ENCODE results near the gene GFPT2.
"Not testable (repeated sequence)": the region's sequence is repeated elsewhere in the genome, so short reads cannot be mapped to it uniquely, and the experiment has no call there.

- TF ChIP-seq RFX5 (IDR thresholded peaks at IDR 0.05; ENCODE audit: low read depth, low read length); MAZ (IDR thresholded peaks at IDR 0.05; ENCODE audit: borderline replicate concordance, low read depth, low read length); BHLHE40 (IDR thresholded peaks at IDR 0.05; ENCODE audit: low read depth, low read length); POLR2A (IDR thresholded peaks at IDR 0.05; ENCODE audit: low read depth, low read length): not testable (repeated sequence)
- TF ChIP-seq, protein P1, sequence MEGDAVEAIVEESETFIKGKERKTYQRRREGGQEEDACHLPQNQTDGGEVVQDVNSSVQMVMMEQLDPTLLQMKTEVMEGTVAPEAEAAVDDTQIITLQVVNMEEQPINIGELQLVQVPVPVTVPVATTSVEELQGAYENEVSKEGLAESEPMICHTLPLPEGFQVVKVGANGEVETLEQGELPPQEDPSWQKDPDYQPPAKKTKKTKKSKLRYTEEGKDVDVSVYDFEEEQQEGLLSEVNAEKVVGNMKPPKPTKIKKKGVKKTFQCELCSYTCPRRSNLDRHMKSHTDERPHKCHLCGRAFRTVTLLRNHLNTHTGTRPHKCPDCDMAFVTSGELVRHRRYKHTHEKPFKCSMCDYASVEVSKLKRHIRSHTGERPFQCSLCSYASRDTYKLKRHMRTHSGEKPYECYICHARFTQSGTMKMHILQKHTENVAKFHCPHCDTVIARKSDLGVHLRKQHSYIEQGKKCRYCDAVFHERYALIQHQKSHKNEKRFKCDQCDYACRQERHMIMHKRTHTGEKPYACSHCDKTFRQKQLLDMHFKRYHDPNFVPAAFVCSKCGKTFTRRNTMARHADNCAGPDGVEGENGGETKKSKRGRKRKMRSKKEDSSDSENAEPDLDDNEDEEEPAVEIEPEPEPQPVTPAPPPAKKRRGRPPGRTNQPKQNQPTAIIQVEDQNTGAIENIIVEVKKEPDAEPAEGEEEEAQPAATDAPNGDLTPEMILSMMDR (conservative IDR thresholded peaks at IDR 0.05; ENCODE audit: low read depth, low read length) = not testable (repeated sequence)
- TF ChIP-seq, protein P2, sequence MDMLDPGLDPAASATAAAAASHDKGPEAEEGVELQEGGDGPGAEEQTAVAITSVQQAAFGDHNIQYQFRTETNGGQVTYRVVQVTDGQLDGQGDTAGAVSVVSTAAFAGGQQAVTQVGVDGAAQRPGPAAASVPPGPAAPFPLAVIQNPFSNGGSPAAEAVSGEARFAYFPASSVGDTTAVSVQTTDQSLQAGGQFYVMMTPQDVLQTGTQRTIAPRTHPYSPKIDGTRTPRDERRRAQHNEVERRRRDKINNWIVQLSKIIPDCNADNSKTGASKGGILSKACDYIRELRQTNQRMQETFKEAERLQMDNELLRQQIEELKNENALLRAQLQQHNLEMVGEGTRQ (IDR thresholded peaks at IDR 0.05; ENCODE audit: low read depth, low read length) = not testable (repeated sequence)
Observed at GRCh38 chr5:180299014-180299413, 54.1 kb downstream of the GFPT2 start.

All from IMR-90 (cell line).